GM23338 (cell line): ENCODE results near the gene ANKIB1.

Experiments used
- CREB1 ChIP-seq: fragments of 250-450 bp; sonication (Bioruptor Pico); IDR thresholded peaks from 2 replicates; pipeline ENCODE4 v1.5.0; 2020; ENCODE audit warnings: low read depth, mild to moderate bottlenecking, moderate library complexity
- CTCF ChIP-seq, 2 experiments: fragments of 200-600 bp in 1 of 2; sonication (generic) in 1 of 2; conservative IDR thresholded peaks; 2 replicates each; pipeline versions ENCODE4 v1.5.1 to v1.6.1; 2016 to 2017; ENCODE audit warnings: antibody characterized with exemption in 2 of 2, low read depth in 2 of 2, mild to moderate bottlenecking in 2 of 2, moderate library complexity in 1 of 2
- ETS1 ChIP-seq: IDR thresholded peaks from 2 replicates; pipeline ENCODE4 v1.6.1; 2016; ENCODE audit warnings: antibody characterized with exemption
- EZH2 ChIP-seq: fragments of 200-600 bp; sonication (generic); IDR thresholded peaks from one replicate; pipeline ENCODE4 v1.8.0; 2017; ENCODE audit warnings: antibody characterized with exemption, mild to moderate bottlenecking, low read depth; ENCODE audit not compliant: unreplicated experiment
- EZH2phosphoT487 ChIP-seq: fragments of 200-600 bp; sonication (generic); IDR thresholded peaks from one replicate; pipeline ENCODE4 v1.8.1; 2018; ENCODE audit warnings: antibody characterized with exemption; ENCODE audit not compliant: unreplicated experiment
- JUNB ChIP-seq: IDR thresholded peaks from one replicate; pipeline ENCODE4 v1.6.1; 2016; ENCODE audit warnings: antibody characterized with exemption; ENCODE audit not compliant: unreplicated experiment
- NANOG ChIP-seq: IDR thresholded peaks from 2 replicates; pipeline ENCODE4 v1.6.1; 2016; ENCODE audit warnings: antibody characterized with exemption, borderline replicate concordance
- POLR2AphosphoS5 ChIP-seq: IDR thresholded peaks from 2 replicates; pipeline ENCODE4 v1.6.1; 2016; ENCODE audit warnings: antibody characterized with exemption, low read depth
- STAT1 ChIP-seq: IDR thresholded peaks from one replicate; pipeline ENCODE4 v1.6.1; 2016; ENCODE audit warnings: antibody characterized with exemption; ENCODE audit not compliant: unreplicated experiment
- ZNF114 ChIP-seq: fragments of 250-450 bp; sonication (Bioruptor Pico); IDR thresholded peaks from 2 replicates; pipeline ENCODE4 v1.5.0; 2020; ENCODE audit warnings: mild to moderate bottlenecking, moderate library complexity
- ZNF331 ChIP-seq: fragments of 250-450 bp; sonication (Bioruptor Pico); IDR thresholded peaks from 2 replicates; pipeline ENCODE4 v1.5.0; 2020; ENCODE audit warnings: low read depth, mild to moderate bottlenecking, moderate library complexity
- ZNF462 ChIP-seq: fragments of 250-450 bp; sonication (Bioruptor Pico); IDR thresholded peaks from 2 replicates; pipeline ENCODE4 v1.5.0; 2020; ENCODE audit warnings: mild to moderate bottlenecking, moderate library complexity
- TF ChIP-seq, protein P1 (sequence below): IDR thresholded peaks from one replicate; pipeline ENCODE4 v1.6.1; 2018; ENCODE audit warnings: antibody characterized with exemption; ENCODE audit not compliant: unreplicated experiment

DNA sequence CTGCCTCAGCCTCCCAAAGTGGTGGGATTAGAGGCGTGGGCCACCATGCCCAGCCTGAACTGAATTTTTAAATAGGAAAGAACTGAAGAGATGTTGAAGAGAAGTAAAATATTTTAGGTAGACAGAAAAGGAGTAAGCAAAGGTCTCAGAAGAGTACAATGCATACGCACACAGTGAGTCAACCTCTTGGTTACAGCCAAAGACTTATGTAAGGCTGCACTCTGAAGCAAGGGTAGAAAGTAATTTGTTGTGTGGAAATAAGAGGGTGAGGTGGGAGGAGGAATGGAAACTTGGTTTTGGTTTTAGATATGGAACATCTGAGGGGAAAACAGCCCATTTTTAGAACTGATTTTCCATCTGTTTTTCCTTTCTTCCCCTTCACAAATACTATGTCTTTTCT lies 17.7 kb upstream of the ANKIB1 start:
- TF ChIP-seq CTCF (conservative IDR thresholded peaks at IDR 0.05; ENCODE audit: low read depth in 2 of 2) (no peak), EZH2phosphoT487 (no peak), CREB1 (CRISPR knock-in tag) (no peak), POLR2AphosphoS5 (no peak), EZH2 (no peak), JUNB (no peak), ETS1 (no peak), NANOG (no peak), STAT1 (no peak), ZNF331 (CRISPR knock-in tag) (no peak), ZNF114 (CRISPR knock-in tag) (no peak), ZNF462 (CRISPR knock-in tag) (no peak)
- TF ChIP-seq, protein P1, sequence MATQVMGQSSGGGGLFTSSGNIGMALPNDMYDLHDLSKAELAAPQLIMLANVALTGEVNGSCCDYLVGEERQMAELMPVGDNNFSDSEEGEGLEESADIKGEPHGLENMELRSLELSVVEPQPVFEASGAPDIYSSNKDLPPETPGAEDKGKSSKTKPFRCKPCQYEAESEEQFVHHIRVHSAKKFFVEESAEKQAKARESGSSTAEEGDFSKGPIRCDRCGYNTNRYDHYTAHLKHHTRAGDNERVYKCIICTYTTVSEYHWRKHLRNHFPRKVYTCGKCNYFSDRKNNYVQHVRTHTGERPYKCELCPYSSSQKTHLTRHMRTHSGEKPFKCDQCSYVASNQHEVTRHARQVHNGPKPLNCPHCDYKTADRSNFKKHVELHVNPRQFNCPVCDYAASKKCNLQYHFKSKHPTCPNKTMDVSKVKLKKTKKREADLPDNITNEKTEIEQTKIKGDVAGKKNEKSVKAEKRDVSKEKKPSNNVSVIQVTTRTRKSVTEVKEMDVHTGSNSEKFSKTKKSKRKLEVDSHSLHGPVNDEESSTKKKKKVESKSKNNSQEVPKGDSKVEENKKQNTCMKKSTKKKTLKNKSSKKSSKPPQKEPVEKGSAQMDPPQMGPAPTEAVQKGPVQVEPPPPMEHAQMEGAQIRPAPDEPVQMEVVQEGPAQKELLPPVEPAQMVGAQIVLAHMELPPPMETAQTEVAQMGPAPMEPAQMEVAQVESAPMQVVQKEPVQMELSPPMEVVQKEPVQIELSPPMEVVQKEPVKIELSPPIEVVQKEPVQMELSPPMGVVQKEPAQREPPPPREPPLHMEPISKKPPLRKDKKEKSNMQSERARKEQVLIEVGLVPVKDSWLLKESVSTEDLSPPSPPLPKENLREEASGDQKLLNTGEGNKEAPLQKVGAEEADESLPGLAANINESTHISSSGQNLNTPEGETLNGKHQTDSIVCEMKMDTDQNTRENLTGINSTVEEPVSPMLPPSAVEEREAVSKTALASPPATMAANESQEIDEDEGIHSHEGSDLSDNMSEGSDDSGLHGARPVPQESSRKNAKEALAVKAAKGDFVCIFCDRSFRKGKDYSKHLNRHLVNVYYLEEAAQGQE: no peak
